Immature natural killer cell (primary cell): ENCODE results near the gene TMIGD1. TPM values are rescaled to one million over a fixed set of nuclear protein-coding genes. Genes with fewer than 3 reads are reported as not detected.
A peak's percentile ranks its signal among the peaks of the same experiment; 100 is the strongest.

Experiments
- DNase-seq, 3 donors: peaks; one replicate each; pipeline ENCODE4 v3.0.0; 2022; ENCODE audit warnings: mixed read lengths in 1 of 3
- H3K27ac Mint-ChIP-seq, 6 donors: one replicate each; pipeline ENCODE4 v1.8.0; 2020; ENCODE audit warnings: mixed read lengths in 6 of 6, mild to moderate bottlenecking in 5 of 6, inconsistent platforms in 4 of 6, moderate library complexity in 3 of 6
- H3K27me3 Mint-ChIP-seq, 3 donors: one replicate each; pipeline ENCODE4 v1.8.0; 2020 to 2021; ENCODE audit warnings: low read depth in 3 of 3, mild to moderate bottlenecking in 3 of 3, mixed read lengths in 3 of 3, moderate library complexity in 3 of 3, inconsistent platforms in 1 of 3
- H3K36me3 Mint-ChIP-seq, 3 donors: one replicate each; pipeline ENCODE4 v1.8.0; 2020; ENCODE audit warnings: mixed read lengths in 3 of 3, inconsistent platforms in 2 of 3, mild to moderate bottlenecking in 2 of 3
- H3K4me1 Mint-ChIP-seq, 2 donors: one replicate each; pipeline ENCODE4 v1.8.0; 2020; ENCODE audit warnings: inconsistent platforms in 2 of 2, mild to moderate bottlenecking in 2 of 2, mixed read lengths in 2 of 2, moderate library complexity in 1 of 2
- H3K4me3 Mint-ChIP-seq, 5 donors: one replicate each; pipeline ENCODE4 v1.8.0; 2020; ENCODE audit warnings: mild to moderate bottlenecking in 5 of 5, mixed read lengths in 5 of 5, inconsistent platforms in 3 of 5, moderate library complexity in 3 of 5
- H3K9me3 Mint-ChIP-seq, 6 donors: one replicate each; pipeline ENCODE4 v1.8.0; 2020; ENCODE audit warnings: mild to moderate bottlenecking in 6 of 6, mixed read lengths in 6 of 6, inconsistent platforms in 4 of 6, moderate library complexity in 3 of 6
- polyA plus RNA-seq, 3 donors: library from polyadenylated mRNA; unstranded; fragments of 300-500 nt; fragmentation: Illumina TruSeq; gene quantifications; one replicate each; pipeline ENCODE4 v1.2.3, GENCODE V29; 2021

The TMIGD1 gene
- polyA plus RNA-seq, 3 donors from 2014 or later = not detected

DNA sequence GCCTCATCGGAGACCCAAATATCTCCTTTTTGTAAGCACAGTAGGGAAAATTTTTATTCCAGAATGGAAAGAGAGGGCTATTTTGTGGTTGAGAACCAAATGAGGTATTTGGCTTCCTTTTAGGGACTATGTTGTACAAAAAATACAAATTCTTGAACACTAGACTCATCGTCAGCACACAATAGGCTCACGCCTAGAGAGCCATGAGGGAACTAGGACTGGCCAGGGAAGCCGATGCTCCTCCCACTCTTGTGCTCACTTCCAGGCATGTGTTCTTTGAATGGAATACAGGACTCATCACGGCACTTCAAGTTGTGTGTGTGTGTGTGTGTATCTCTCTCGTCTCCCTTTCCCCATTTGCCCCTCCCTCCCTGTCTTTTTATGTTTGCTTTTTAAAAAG lies 24.3 kb downstream of the TMIGD1 start:
- no peaks in the 10 kb centered on the region for H3K9me3 Mint-ChIP-seq
- no peak overlapping the region for H3K27ac Mint-ChIP-seq
- no peak overlapping the region for H3K4me3 Mint-ChIP-seq
- H3K36me3 Mint-ChIP-seq = no peaks in the 10 kb centered on the region
- H3K4me1 Mint-ChIP-seq = no peaks in the 10 kb centered on the region
- no peak for DNase-seq
- H3K27me3 Mint-ChIP-seq = peaks cover 1 to 2% (median 2%) of the 10 kb centered on the region in 3 donors

DNA sequence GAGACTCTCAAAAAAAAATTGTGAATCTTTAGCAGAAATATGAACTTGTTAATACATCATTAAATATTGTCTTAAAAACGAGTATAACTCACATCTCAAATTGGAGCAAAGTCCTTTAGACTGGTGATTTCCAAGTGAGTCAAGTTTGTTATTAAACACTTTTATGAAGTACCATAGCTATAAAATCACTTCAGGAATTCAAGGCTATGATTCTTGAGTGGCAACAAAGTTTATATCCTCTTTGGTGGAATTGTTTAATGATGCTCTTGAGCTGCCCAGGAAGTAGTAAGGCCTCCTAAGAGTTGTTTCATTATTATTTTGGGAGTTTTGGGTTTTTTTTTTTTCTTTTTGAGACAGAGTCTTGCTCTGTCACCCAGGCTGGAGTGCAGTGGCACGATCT lies 25.5 kb downstream of the TMIGD1 start:
- no peak overlapping the region for H3K4me3 Mint-ChIP-seq
- H3K4me1 Mint-ChIP-seq = no peaks in the 10 kb centered on the region
- no peaks in the 10 kb centered on the region for H3K9me3 Mint-ChIP-seq

DNA sequence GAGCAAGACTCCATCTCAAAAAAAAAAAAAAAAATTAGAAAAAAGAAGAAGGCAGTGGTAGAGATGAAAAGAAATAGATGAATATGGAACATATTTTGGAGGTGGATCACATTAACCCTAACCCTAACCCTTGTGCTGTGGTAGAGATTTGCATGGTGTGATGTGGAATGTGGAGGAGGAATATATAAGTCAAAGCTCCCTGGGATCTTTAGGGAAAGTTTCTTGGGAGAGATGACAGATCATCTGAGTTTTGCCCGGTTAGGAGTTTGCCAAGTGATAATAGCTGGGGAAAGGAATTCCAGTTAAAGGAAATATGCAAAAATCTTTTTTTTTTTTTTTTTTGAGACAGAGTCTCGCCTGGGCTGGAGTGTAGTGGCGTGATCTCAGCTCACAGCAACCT lies 29.1 kb downstream of the TMIGD1 start:
- Mint-ChIP-seq H3K9me3 (no peaks in the 10 kb centered on the region), H3K27me3 (peaks cover 0 to 3% (median 0%) of the 10 kb centered on the region in 3 donors), H3K27ac (no peak overlapping the region), H3K36me3 (no peaks in the 10 kb centered on the region), H3K4me3 (no peak overlapping the region), H3K4me1 (no peaks in the 10 kb centered on the region)
- DNase-seq = no peak

More for the DNA sequence above, 25.5 kb downstream of the TMIGD1 start:
- no peak overlapping the region for H3K27ac Mint-ChIP-seq
- no peaks in the 10 kb centered on the region for H3K36me3 Mint-ChIP-seq
- H3K27me3 Mint-ChIP-seq = peaks cover 0 to 2% (median 1%) of the 10 kb centered on the region in 3 donors
- DNase-seq = no peak

GRCh38 chr17:30302241-30302640 lies 31.6 kb downstream of the TMIGD1 start:
- Mint-ChIP-seq H3K27me3 (peaks cover 0 to 5% (median 0%) of the 10 kb centered on the region in 3 donors), H3K36me3 (no peaks in the 10 kb centered on the region), H3K27ac (no peak overlapping the region), H3K4me3 (no peak overlapping the region), H3K4me1 (no peaks in the 10 kb centered on the region), H3K9me3 (no peaks in the 10 kb centered on the region)
- DNase-seq = no peak

DNA sequence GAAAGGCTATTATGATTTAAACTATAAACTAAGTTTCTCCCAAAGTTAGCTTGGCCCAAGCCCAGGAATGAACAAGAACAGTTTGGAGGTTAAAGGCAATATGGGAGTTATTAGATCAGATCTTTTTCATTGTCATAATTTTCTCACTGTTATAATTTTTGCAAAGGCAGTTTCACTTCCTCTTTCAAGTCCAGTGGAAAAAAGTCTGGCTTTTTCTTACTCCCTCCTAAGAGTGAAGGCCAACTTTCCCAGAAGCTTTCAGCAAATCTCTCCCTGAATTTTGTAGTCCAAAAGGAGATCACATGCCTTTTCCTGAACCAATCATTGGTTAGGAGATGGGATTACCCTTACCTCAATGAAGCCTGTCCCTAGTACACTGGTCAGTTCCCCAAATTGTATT lies 33.0 kb downstream of the TMIGD1 start:
- Mint-ChIP-seq H3K27me3 (peaks cover 0 to 5% (median 2%) of the 10 kb centered on the region in 3 donors), H3K9me3 (no peaks in the 10 kb centered on the region), H3K36me3 (no peaks in the 10 kb centered on the region), H3K27ac (no peak overlapping the region), H3K4me1 (no peaks in the 10 kb centered on the region), H3K4me3 (no peak overlapping the region)
- DNase-seq = no peak

- Mint-ChIP-seq H3K4me1 (no peaks in the 10 kb centered on the region), H3K9me3 (no peaks in the 10 kb centered on the region), H3K36me3 (no peaks in the 10 kb centered on the region), H3K4me3 (no peak overlapping the region), H3K27ac (no peak overlapping the region), H3K27me3 (peaks cover 0 to 5% (median 2%) of the 10 kb centered on the region in 3 donors)
- DNase-seq = no peak
Measured at GRCh38 chr17:30299000-30299399, 34.9 kb downstream of the TMIGD1 start.

DNA sequence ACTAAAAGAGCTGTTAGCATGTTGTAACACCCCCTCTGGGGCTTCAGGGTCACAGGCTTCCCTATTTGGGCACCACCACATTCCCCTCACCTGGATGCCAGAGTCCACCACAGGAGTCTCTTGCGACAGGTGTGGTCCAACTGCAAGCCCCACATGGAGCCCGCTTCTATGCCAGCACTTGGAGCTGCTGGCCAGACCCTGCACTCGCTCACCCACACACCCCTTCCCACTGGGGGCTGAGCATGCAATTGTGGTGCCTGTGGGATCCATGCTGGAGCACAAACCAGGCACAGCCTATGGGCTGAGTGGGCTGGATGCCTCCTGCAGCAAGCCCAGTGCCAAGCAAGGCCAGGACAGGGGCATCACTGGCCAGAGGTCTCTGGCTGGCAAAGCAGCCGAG lies 36.1 kb downstream of the TMIGD1 start:
- Mint-ChIP-seq H3K9me3 (no peaks in the 10 kb centered on the region), H3K4me1 (no peaks in the 10 kb centered on the region), H3K27ac (no peak overlapping the region), H3K27me3 (peaks cover 0 to 5% (median 3%) of the 10 kb centered on the region in 3 donors), H3K4me3 (no peak overlapping the region), H3K36me3 (no peaks in the 10 kb centered on the region)
- DNase-seq = no peak

DNA sequence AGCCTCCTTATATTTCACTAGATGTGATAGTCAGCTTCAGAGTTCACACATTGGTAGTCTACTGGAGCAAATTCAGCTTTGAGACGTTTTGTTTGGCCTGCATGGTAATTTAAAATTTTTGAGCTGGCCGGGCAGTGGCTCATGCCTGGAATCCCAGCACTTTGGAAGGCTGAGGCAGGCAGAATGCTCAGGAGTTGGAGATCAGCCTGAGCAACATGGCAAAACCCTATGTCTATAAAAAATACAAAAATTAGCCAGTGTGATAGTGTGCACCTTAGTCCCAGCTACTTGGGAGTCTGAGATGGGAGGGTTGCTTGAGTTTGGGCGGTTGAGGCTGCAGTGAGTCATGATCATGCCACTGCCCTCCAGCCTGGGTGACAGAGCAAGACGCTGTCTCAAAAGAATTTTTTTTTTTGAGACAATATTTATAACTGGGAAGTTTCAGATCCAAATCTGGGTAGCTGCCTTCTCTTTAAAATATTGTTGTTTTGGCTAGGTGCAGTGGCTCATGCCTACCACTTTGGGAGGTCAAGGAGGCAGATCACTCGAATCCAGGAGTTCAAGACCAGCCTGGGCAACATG lies 37.3 kb downstream of the TMIGD1 start:
- Mint-ChIP-seq H3K36me3 (no peaks in the 10 kb centered on the region), H3K27me3 (peaks cover 0 to 7% (median 3%) of the 10 kb centered on the region in 3 donors), H3K4me3 (no peak overlapping the region), H3K27ac (no peak overlapping the region), H3K9me3 (no peaks in the 10 kb centered on the region), H3K4me1 (no peaks in the 10 kb centered on the region)
- DNase-seq = no peak

DNA sequence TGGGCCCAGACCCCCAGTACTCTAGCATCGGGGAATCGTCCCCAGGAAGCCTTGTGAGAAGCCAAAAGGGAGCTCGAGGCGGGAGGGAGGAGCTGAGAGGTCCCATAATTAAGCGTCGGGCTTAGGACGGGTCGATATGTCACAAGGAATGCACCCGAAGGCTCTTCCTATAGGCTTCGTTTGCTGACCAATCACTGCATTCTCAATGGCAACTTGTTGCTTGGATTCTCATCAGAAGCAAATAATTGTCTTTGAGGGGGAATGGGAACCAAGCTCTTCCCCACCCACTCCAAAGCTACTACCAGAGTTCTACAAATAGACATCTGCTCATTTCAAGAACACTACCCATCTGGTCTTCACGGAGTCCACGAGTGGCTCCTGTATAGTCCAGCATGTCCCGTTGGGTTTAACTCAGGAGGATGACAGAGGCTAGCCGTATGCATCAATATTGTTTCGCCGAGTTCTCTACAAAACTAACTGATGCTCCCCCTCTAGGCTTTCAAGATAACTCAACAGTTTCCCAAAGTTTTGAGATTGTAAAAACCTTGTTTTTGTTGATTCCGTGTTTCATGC lies 41.5 kb downstream of the TMIGD1 start:
- Mint-ChIP-seq H3K4me3 (peak overlapping the region in 1 of 5 donors; percentile 72), H3K9me3 (no peaks in the 10 kb centered on the region), H3K4me1 (peaks cover 18 to 21% of the 10 kb centered on the region in 2 donors), H3K27ac (peak overlapping the region in 5 of 6 donors; percentile 36 to 71 (median 66)), H3K27me3 (peaks cover 4 to 12% (median 6%) of the 10 kb centered on the region in 3 donors), H3K36me3 (peaks cover 0 to 8% (median 5%) of the 10 kb centered on the region in 3 donors)
- no peak for DNase-seq

GRCh38 chr17:30291543-30292285 lies 42.1 kb downstream of the TMIGD1 start, which contains the start of gene BLMH:
Gene BLMH (minus strand): TSS chr17:30291944. CDS start chr17:30291819, 125 bp downstream.
- no peaks in the 10 kb centered on the region for H3K9me3 Mint-ChIP-seq
- H3K36me3 Mint-ChIP-seq = peaks cover 0 to 11% (median 9%) of the 10 kb centered on the region in 3 donors
- peak within 1 kb of the TSS; percentile 66 to 91 (median 87) for H3K27ac Mint-ChIP-seq
- H3K4me3 Mint-ChIP-seq = peak within 1 kb of the TSS; percentile 89 to 96 (median 92)
- H3K27me3 Mint-ChIP-seq = peaks cover 4 to 11% (median 6%) of the 10 kb centered on the region in 3 donors
- DNase-seq = peak; percentile 84 to 85 (median 84)
- peaks cover 18 to 21% of the 10 kb centered on the region in 2 donors for H3K4me1 Mint-ChIP-seq

DNA sequence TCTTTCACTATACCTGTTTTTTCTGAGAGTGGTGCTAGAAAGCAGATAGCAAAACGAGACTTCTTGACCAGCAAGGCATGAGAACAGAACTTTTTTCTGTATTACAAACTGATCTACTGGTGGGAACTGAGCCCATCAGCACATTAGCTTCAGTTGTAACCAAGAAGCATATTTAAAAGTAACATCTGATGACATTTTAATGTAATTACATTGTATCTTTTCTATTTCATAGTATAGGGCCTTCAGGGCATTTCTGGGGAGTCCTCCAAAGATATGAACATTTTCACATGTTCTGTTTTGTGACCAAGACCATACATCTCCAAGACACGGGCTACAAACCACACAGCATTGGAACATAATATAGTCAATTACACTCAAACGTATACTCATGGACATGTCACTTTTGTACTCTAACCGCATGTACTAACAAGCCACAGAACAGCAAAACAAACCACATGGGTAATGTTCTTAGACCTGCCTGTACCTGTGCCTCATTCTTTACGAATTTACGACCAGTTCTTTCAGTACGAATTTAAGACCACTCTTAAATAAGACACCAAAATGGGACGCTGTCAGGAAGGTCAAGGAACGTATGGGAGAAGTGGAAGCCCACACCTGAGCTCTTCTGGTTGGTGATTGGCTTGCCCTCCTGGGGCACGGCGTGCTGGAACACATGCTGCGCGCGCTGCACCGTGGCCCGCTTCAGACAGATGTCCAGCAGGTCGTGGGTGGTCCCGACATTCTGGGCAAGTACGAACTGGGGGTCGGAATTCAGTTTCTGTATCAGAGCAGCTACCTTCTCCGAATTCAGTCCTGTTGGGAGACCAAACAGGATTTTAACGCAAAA lies 42.9 kb downstream of the TMIGD1 start:
- peak in 2 of 3 donors; percentile 30 to 34 for DNase-seq
- Mint-ChIP-seq H3K4me3 (peak overlapping the region; percentile 89 to 96 (median 92)), H3K27ac (peak overlapping the region; percentile 56 to 91 (median 87)), H3K27me3 (peaks cover 4 to 11% (median 6%) of the 10 kb centered on the region in 3 donors), H3K36me3 (peaks cover 0 to 13% (median 13%) of the 10 kb centered on the region in 3 donors), H3K9me3 (no peaks in the 10 kb centered on the region), H3K4me1 (peaks cover 18 to 21% of the 10 kb centered on the region in 2 donors)

GRCh38 chr17:30290077-30290476 lies 43.8 kb downstream of the TMIGD1 start:
- Mint-ChIP-seq H3K4me3 (peak overlapping the region in 3 of 5 donors; percentile 89 to 92 (median 91)), H3K27me3 (peaks cover 4 to 11% (median 6%) of the 10 kb centered on the region in 3 donors), H3K27ac (no peak overlapping the region), H3K4me1 (peaks cover 18 to 21% of the 10 kb centered on the region in 2 donors), H3K9me3 (no peaks in the 10 kb centered on the region), H3K36me3 (peaks cover 0 to 20% (median 15%) of the 10 kb centered on the region in 3 donors)
- DNase-seq = no peak

DNA sequence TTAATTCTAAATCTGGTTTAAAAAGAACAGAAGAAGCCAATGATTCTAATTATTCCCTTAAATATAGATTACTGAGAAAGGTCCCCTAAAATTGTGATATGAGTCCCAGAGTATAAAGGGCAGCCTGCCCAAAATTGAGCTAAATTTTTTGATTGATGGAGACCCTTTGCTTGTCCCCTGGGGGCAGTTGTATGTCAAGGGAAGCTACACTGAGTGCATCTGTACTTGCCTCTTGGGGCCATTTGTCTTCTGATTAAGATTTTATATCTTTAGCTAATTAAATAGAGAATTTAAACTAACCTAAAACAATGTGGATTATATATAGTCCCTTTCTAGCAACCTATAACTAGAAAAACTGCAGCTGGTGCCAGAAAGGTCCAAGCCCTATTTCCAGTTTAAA lies 54.7 kb downstream of the TMIGD1 start:
- Mint-ChIP-seq H3K4me1 (peaks cover 6 to 14% of the 10 kb centered on the region in 2 donors), H3K27ac (peak overlapping the region in 1 of 6 donors; percentile 31), H3K4me3 (no peak overlapping the region), H3K27me3 (no peaks in the 10 kb centered on the region), H3K36me3 (peaks cover 13 to 22% (median 16%) of the 10 kb centered on the region in 3 donors), H3K9me3 (no peaks in the 10 kb centered on the region)
- DNase-seq = no peak
